SK-N-SH (cell line): ENCODE measurements around the gene NARS2. TPM values are rescaled to one million over a fixed set of nuclear protein-coding genes. Genes with fewer than 3 reads are reported as not detected.

Source experiments
- CTCF ChIA-PET: fragments of 300-600, 350-600 bp; formaldehyde crosslinking; extraction: SDS; loops from one replicate; lab custom pipeline; 2021; lab: Yijun Ruan, JAX
- POLR2A ChIA-PET: fragments of 350-600 bp; sonication (Branson Sonifier 250); formaldehyde crosslinking; extraction: SDS; loops from one replicate; lab custom pipeline; 2020; ENCODE audit warnings: antibody characterized with exemption, inconsistent platforms; lab: Yijun Ruan, JAX
- DNase-seq: peaks from one replicate; pipeline ENCODE4 v3.0.0; 2012
- H2AFZ ChIP-seq: fragments of 200-600 bp; sonication (generic); 2 replicates; pipeline ENCODE4 v1.8.1; 2016; ENCODE audit warnings: antibody characterized with exemption, mild to moderate bottlenecking, low read depth
- H3F3A ChIP-seq: fragments of 200-600 bp; sonication (generic); replicated peaks from 2 replicates; pipeline ENCODE3; 2016; ENCODE audit warnings: antibody characterized with exemption, mild to moderate bottlenecking; ENCODE audit not compliant: insufficient read depth
- H3K27ac ChIP-seq, 2 experiments: fragments of 200-500 bp in 1 of 2; fragments of 200-600 bp in 1 of 2; sonication (Bioruptor generic) in 1 of 2; sonication (generic), shearing (Covaris generic) in 1 of 2; 2 replicates each; pipeline versions ENCODE4 v1.5.1 to v1.6.1; 2014 to 2016; ENCODE audit warnings: low read depth in 2 of 2, inconsistent platforms in 1 of 2, low read length in 1 of 2, mild to moderate bottlenecking in 1 of 2, mixed read lengths in 1 of 2
- H3K27me3 ChIP-seq: fragments of 200-600 bp; sonication (generic), shearing (Covaris generic); 2 replicates; pipeline ENCODE4 v1.6.1; 2016; ENCODE audit warnings: mixed run types; ENCODE audit not compliant: insufficient read depth
- H3K36me3 ChIP-seq, 2 experiments: fragments of 200-500 bp in 1 of 2; fragments of 200-600 bp in 1 of 2; sonication (Bioruptor generic) in 1 of 2; sonication (generic) in 1 of 2; replicated peaks in 1 of 2; 2 replicates each; pipeline versions ENCODE3 to v1.5.1; 2014 to 2016; ENCODE audit warnings: low read length in 1 of 2, mild to moderate bottlenecking in 1 of 2; ENCODE audit not compliant: insufficient read depth in 2 of 2, control insufficient read depth in 1 of 2
- H3K4me1 ChIP-seq, 2 experiments: fragments of 200-500 bp in 1 of 2; fragments of 200-600 bp in 1 of 2; sonication (Bioruptor generic) in 1 of 2; sonication (generic), shearing (Covaris generic) in 1 of 2; 2 replicates each; pipeline versions ENCODE4 v1.5.1 to v1.6.1; 2014 to 2016; ENCODE audit warnings: low read depth in 1 of 2, low read length in 1 of 2, mixed run types in 1 of 2; ENCODE audit not compliant: insufficient read depth in 2 of 2, control insufficient read depth in 1 of 2
- H3K4me2 ChIP-seq: fragments of 200-600 bp; sonication (generic), shearing (Covaris generic); 2 replicates; pipeline ENCODE4 v1.6.1; 2017; ENCODE audit warnings: mixed run types
- H3K4me3 ChIP-seq, 2 experiments: fragments of 200-500 bp in 1 of 2; fragments of 200-600 bp in 1 of 2; sonication (Bioruptor generic) in 1 of 2; sonication (generic), shearing (Covaris generic) in 1 of 2; 2 replicates each; pipeline versions ENCODE4 v1.5.1 to v1.8.1; 2014 to 2016; ENCODE audit warnings: low read depth in 2 of 2, inconsistent platforms in 1 of 2, low read length in 1 of 2, mild to moderate bottlenecking in 1 of 2, mixed read lengths in 1 of 2, moderate library complexity in 1 of 2
- H3K79me2 ChIP-seq: fragments of 200-600 bp; sonication (generic); 2 replicates; pipeline ENCODE4 v1.8.1; 2017; ENCODE audit warnings: mild to moderate bottlenecking; ENCODE audit not compliant: insufficient read depth
- H3K9ac ChIP-seq: fragments of 200-600 bp; sonication (generic); 2 replicates; pipeline ENCODE4 v1.6.1; 2017; ENCODE audit warnings: mixed run types
- H3K9me2 ChIP-seq: fragments of 200-600 bp; sonication (generic); 2 replicates; pipeline ENCODE4 v1.6.1; 2017; ENCODE audit warnings: mixed run types
- H3K9me3 ChIP-seq: fragments of 200-600 bp; sonication (generic); 2 replicates; pipeline ENCODE4 v1.6.1; 2017; ENCODE audit warnings: mixed run types, mild to moderate bottlenecking, moderate library complexity
- H4K20me1 ChIP-seq: fragments of 200-600 bp; sonication (generic); 2 replicates; pipeline ENCODE4 v1.6.1; 2017; ENCODE audit warnings: mild to moderate bottlenecking, mixed run types; ENCODE audit not compliant: insufficient read depth
- ELF1 ChIP-seq: IDR thresholded peaks from 2 replicates; pipeline ENCODE4 v1.4.0; 2012
- FOXM1 ChIP-seq: IDR thresholded peaks from 2 replicates; pipeline ENCODE4 v1.4.0; 2012; ENCODE audit warnings: low read depth, mild to moderate bottlenecking
- GATA2 ChIP-seq: sonication (generic); formaldehyde crosslinking; IDR thresholded peaks from 2 replicates; pipeline ENCODE4 v1.5.0; 2020; ENCODE audit warnings: mild to moderate bottlenecking, missing genetic modification reagents
- JUND ChIP-seq: IDR thresholded peaks from 2 replicates; pipeline ENCODE4 v1.4.0; 2012
- MXI1 ChIP-seq: IDR thresholded peaks from 2 replicates; pipeline ENCODE4 v1.6.1; 2012; ENCODE audit warnings: mild to moderate bottlenecking, low read depth, low read length, improper control_type of control experiment
- NFIC ChIP-seq: IDR thresholded peaks from 2 replicates; pipeline ENCODE4 v1.4.0; 2012; ENCODE audit warnings: borderline replicate concordance
- WGBS: methylation state at CpG from one replicate; pipeline ENCODE4 v1.1.6; 2017; ENCODE audit warnings: low lambda C conversion rate; 5-methylcytosine and 5-hydroxymethylcytosine counted together
- polyA plus RNA-seq, 3 experiments: library from polyadenylated mRNA; depleted of rRNA; stranded (reverse); fragments of >200 nt; gene quantifications; 2 replicates each; pipeline ENCODE4 v1.2.3, GENCODE V29; 2012

NARS2 gene
- polyA plus RNA-seq, 1 of the 3 experiments (the other 2 are of a cell fraction), result 8.9 TPM

GRCh38 chr11:78575478-78575877 lies 814 bp upstream of the NARS2 start:
- Histone ChIP-seq H3K4me3 (peak overlapping the region; percentile 65 to 84), H3K4me1 (peaks cover 0 to 11% of the 10 kb centered on the region in 2 experiments; a peak in 2 of 4 replicates), H3K36me3 (peaks cover 0 to 10% of the 10 kb centered on the region in 2 experiments), H3K27ac (peak overlapping the region; percentile 71 to 93; a peak in 3 of 4 replicates)
- TF ChIP-seq GATA2 (no peak), ELF1 (no peak)
- TF ChIP-seq, all 33 proteins: peak for 0
- ChIA-PET CTCF (interaction anchor here (1.6 to 3.6 kb wide), 3 partner anchors 11 to 529 kb away, joined by 3 to 51 read pairs (median 10); no protein-coding TSS in a partner anchor), POLR2A (interaction anchor here (1.2 to 3.1 kb wide), 4 partner anchors 150 to 387 kb away, joined by 5 to 15 read pairs (median 6); partner anchors contain the start of genes GAB2, KCTD21 and USP35)
- peak overlapping the region; percentile 87 for H3K4me2 ChIP-seq
- no peaks in the 10 kb centered on the region for H3K9me3 ChIP-seq
- no peak for DNase-seq
- H3K9ac ChIP-seq, result peak overlapping the region; percentile 80; the same call in 1 of the 2 replicates
- H4K20me1 ChIP-seq, result no peaks in the 10 kb centered on the region
- WGBS, result 51% methylated on average over 10 of the region's 10 CpGs
- H3K27me3 ChIP-seq, result no peaks in the 10 kb centered on the region
- H3K79me2 ChIP-seq, result peaks cover 20% of the 10 kb centered on the region
- peaks cover 8% of the 10 kb centered on the region for H3F3A ChIP-seq
- H2AFZ ChIP-seq, result peak overlapping the region; percentile 93
- H3K9me2 ChIP-seq, result no peaks in the 10 kb centered on the region

- H3K9me2 ChIP-seq, result no peaks in the 10 kb centered on the region
- H3K9me3 ChIP-seq, result no peaks in the 10 kb centered on the region
- CTCF ChIA-PET, result interaction anchor here (0.6 to 3.6 kb wide), 3 partner anchors 9 to 157 kb away, joined by 3 to 51 read pairs (median 10); no protein-coding TSS in a partner anchor
- peaks cover 0 to 17% of the 10 kb centered on the region in 2 experiments for H3K36me3 ChIP-seq
- 9% methylated on average over 5 of the region's 5 CpGs for WGBS
- H3K79me2 ChIP-seq, result peaks cover 20% of the 10 kb centered on the region
- POLR2A ChIA-PET, result interaction anchor here (1.2 to 3.1 kb wide), 3 partner anchors 9 to 435 kb away, joined by 3 to 15 read pairs (median 5); partner anchors contain the start of genes ALG8 and GAB2
- peak overlapping the region; percentile 93 for H2AFZ ChIP-seq
- 0 out of 2 replicates have a peak, but pooled peaks have one; percentile 19 for TF ChIP-seq MXI1
- no peak for TF ChIP-seq NFIC
- peak overlapping the region; percentile 65 to 84 for H3K4me3 ChIP-seq
- peak overlapping the region in 1 of 2 experiments; percentile 71; a peak in 1 of 4 replicates for H3K27ac ChIP-seq
- no peak for DNase-seq
- H4K20me1 ChIP-seq, result no peaks in the 10 kb centered on the region
- H3K9ac ChIP-seq, result peak overlapping the region; percentile 80
- H3K27me3 ChIP-seq, result no peaks in the 10 kb centered on the region
- peaks cover 0 to 11% of the 10 kb centered on the region in 2 experiments; a peak in 2 of 4 replicates for H3K4me1 ChIP-seq
- peak overlapping the region; percentile 87 for H3K4me2 ChIP-seq
- peaks cover 8% of the 10 kb centered on the region for H3F3A ChIP-seq
Measured at GRCh38 chr11:78573681-78574080, 983 bp downstream of the NARS2 start.

GRCh38 chr11:78573271-78573670 lies 1.4 kb downstream of the NARS2 start:
- Histone ChIP-seq H3K9me2 (no peaks in the 10 kb centered on the region), H3K9ac (peak overlapping the region; percentile 80; the same call in 1 of the 2 replicates), H3K4me2 (peak overlapping the region; percentile 87), H4K20me1 (no peaks in the 10 kb centered on the region), H2AFZ (peak overlapping the region; percentile 93; the same call in 1 of the 2 replicates), H3K27ac (no peak overlapping the region), H3K9me3 (no peaks in the 10 kb centered on the region), H3F3A (peaks cover 8% of the 10 kb centered on the region), H3K79me2 (peaks cover 20% of the 10 kb centered on the region), H3K27me3 (no peaks in the 10 kb centered on the region), H3K4me3 (peak overlapping the region; percentile 65 to 84; a peak in 3 of 4 replicates), H3K36me3 (peaks cover 4 to 21% of the 10 kb centered on the region in 2 experiments), H3K4me1 (peaks cover 0 to 11% of the 10 kb centered on the region in 2 experiments; a peak in 2 of 4 replicates)
- DNase-seq, result no peak
- POLR2A ChIA-PET, result interaction anchor here (1.2 to 3.1 kb wide), 3 partner anchors 8 to 434 kb away, joined by 3 to 15 read pairs (median 5); partner anchors contain the start of genes ALG8 and GAB2
- CTCF ChIA-PET, result interaction anchor here (2.2 to 3.6 kb wide), 2 partner anchors 9 to 157 kb away, joined by 10 to 51 read pairs; no protein-coding TSS in a partner anchor
- WGBS, result 98% methylated on average over 2 of the region's 3 CpGs
- TF ChIP-seq FOXM1, result no peak
- no peak for TF ChIP-seq JUND
